Testis (tissue), 2 donors: ENCODE measurements around the gene KIF1A.

ENCODE experiments used
- CTCF ChIP-seq, 3 experiments: fragments of 450-650 bp in 2 of 3; fragments of 200-600 bp in 1 of 3; sonication (generic) in 1 of 3; IDR thresholded peaks; one replicate each; pipeline ENCODE4 v1.5.1; 2016 to 2019; ENCODE audit warnings: antibody characterized with exemption in 3 of 3, mild to moderate bottlenecking in 2 of 3, moderate library complexity in 1 of 3
- POLR2A ChIP-seq: fragments of 450-650 bp; IDR thresholded peaks from one replicate; pipeline ENCODE4 v1.6.1; 2017; ENCODE audit warnings: antibody characterized with exemption, mild to moderate bottlenecking, moderate library complexity

GRCh38 chr2:240819126-240819857, 727 bp downstream of the KIF1A start:
- TF ChIP-seq CTCF (IDR thresholded peaks at IDR 0.05) (no peak), POLR2A (no peak)
